K562 (cell line): ENCODE data around the gene EFEMP2. TPM values are rescaled to one million over a fixed set of nuclear protein-coding genes. Genes with fewer than 3 reads are reported as not detected.

Source experiments
- CUX1 ChIP-seq: fragments of 200-800 bp; sonication (Bioruptor generic); IDR thresholded peaks from 2 replicates; pipeline ENCODE4 v1.6.1; 2016; ENCODE audit warnings: missing genetic modification characterization, missing compliant biosample characterization
- E2F6 ChIP-seq, 2 experiments: IDR thresholded peaks; 2 replicates each; pipeline ENCODE4 v1.6.1; 2011; ENCODE audit warnings: borderline replicate concordance in 1 of 2, control low read depth in 1 of 2, low read depth in 1 of 2, low read length in 1 of 2, mild to moderate bottlenecking in 1 of 2, mixed read lengths in 1 of 2, moderate library complexity in 1 of 2; ENCODE audit not compliant: insufficient read depth in 1 of 2, insufficient read length in 1 of 2, poor library complexity in 1 of 2, severe bottlenecking in 1 of 2; ENCODE audit errors: extremely low read depth in 1 of 2
- ETS1 ChIP-seq: conservative IDR thresholded peaks from 2 replicates; pipeline ENCODE4 v1.6.1; 2011; ENCODE audit warnings: low read depth, mild to moderate bottlenecking, low read length; ENCODE audit not compliant: control insufficient read depth
- HDAC1 ChIP-seq, 2 experiments: fragments of 450-650 bp; IDR thresholded peaks; 2 replicates each; pipeline ENCODE4 v1.6.1; 2016 to 2017; ENCODE audit warnings: inconsistent platforms in 1 of 2, mild to moderate bottlenecking in 1 of 2, moderate library complexity in 1 of 2
- KDM4B ChIP-seq, 2 experiments: fragments of 450-650 bp in 1 of 2; sonication (generic) in 1 of 2; IDR thresholded peaks; 2 replicates each; pipeline ENCODE4 v1.6.1; 2016 to 2017; ENCODE audit warnings: borderline replicate concordance in 2 of 2, antibody characterized with exemption in 1 of 2, low read depth in 1 of 2, mild to moderate bottlenecking in 1 of 2
- NBN ChIP-seq: fragments of 450-650 bp; IDR thresholded peaks from 2 replicates; pipeline ENCODE4 v1.6.1; 2016; ENCODE audit warnings: low read depth, mild to moderate bottlenecking
- NONO ChIP-seq, 2 experiments: fragments of 200-400 bp in 1 of 2; fragments of 450-650 bp in 1 of 2; formaldehyde crosslinking in 1 of 2; IDR thresholded peaks; 2 replicates each; pipeline ENCODE4 v1.6.1; 2017; ENCODE audit warnings: low read depth in 2 of 2, mild to moderate bottlenecking in 2 of 2, moderate library complexity in 2 of 2, low read length in 1 of 2
- SIN3A ChIP-seq, 2 experiments: fragments of 150-350 bp in 1 of 2; IDR thresholded peaks; 2 replicates each; pipeline ENCODE4 v1.6.1; 2011 to 2016; ENCODE audit warnings: borderline replicate concordance in 2 of 2, low read depth in 2 of 2, low read length in 2 of 2, mild to moderate bottlenecking in 2 of 2, moderate library complexity in 2 of 2; ENCODE audit not compliant: control insufficient read depth in 1 of 2
- SNAPC5 ChIP-seq: fragments of 250-450 bp; sonication (Bioruptor Pico); IDR thresholded peaks from 2 replicates; pipeline ENCODE4 v1.8.0; 2021; ENCODE audit warnings: moderate library complexity, mild to moderate bottlenecking, inconsistent platforms
- SRF ChIP-seq, 2 experiments: fragments of 250-450, 450-650 bp in 1 of 2; sonication (Bioruptor Pico) in 1 of 2; sonication (generic) in 1 of 2; formaldehyde crosslinking; IDR thresholded peaks; 2 replicates each; pipeline versions ENCODE4 v1.5.0 to v1.5.1; 2020 to 2022; ENCODE audit warnings: mild to moderate bottlenecking in 1 of 2, missing genetic modification reagents in 1 of 2
- STAT5A ChIP-seq: IDR thresholded peaks from 2 replicates; pipeline ENCODE4 v1.6.1; 2012; ENCODE audit warnings: low read length, inconsistent platforms, borderline replicate concordance
- TAF1 ChIP-seq: IDR thresholded peaks from 2 replicates; pipeline ENCODE4 v1.6.1; 2011; ENCODE audit warnings: mild to moderate bottlenecking, low read length, moderate library complexity; ENCODE audit not compliant: insufficient read depth, control insufficient read depth, severe bottlenecking; ENCODE audit errors: extremely low read depth
- TRIM28 ChIP-seq: fragments of 450-650 bp; IDR thresholded peaks from 2 replicates; pipeline ENCODE4 v1.6.1; 2017
- XRCC5 ChIP-seq: fragments of 200-400 bp; formaldehyde crosslinking; IDR thresholded peaks from 2 replicates; pipeline ENCODE4 v1.6.1; 2017; ENCODE audit warnings: low read depth, mild to moderate bottlenecking, low read length
- ZNF184 ChIP-seq: sonication (generic); formaldehyde crosslinking; IDR thresholded peaks from 2 replicates; pipeline ENCODE4 v1.5.0; 2020; ENCODE audit warnings: missing genetic modification reagents
- ZNF584 ChIP-seq: fragments of 200-800 bp; sonication (Bioruptor generic); IDR thresholded peaks from 2 replicates; pipeline ENCODE4 v1.6.1; 2016; ENCODE audit warnings: low read depth, mild to moderate bottlenecking, missing genetic modification characterization, missing compliant biosample characterization
- ZNF77 ChIP-seq: fragments of 250-450 bp; sonication (Bioruptor Pico); IDR thresholded peaks from 2 replicates; pipeline ENCODE4 v1.5.0; 2020
- ZZZ3 ChIP-seq: fragments of 450-650 bp; IDR thresholded peaks from 2 replicates; pipeline ENCODE4 v1.6.1; 2016; ENCODE audit warnings: antibody characterized with exemption, mild to moderate bottlenecking, moderate library complexity
- polyA plus RNA-seq, 8 experiments: library from polyadenylated mRNA; depleted of rRNA in 4 of 8; stranded (reverse) in 5 of 8; unstranded in 3 of 8; fragments of >200 nt; fragmentation: Nextera tagmentation in 2 of 8; fragmentation: Illumina TruSeq in 1 of 8; extraction: Ambion mirVana in 2 of 8; extraction: Trizol in 1 of 8; gene quantifications; 2 replicates each; pipeline versions ENCODE4 v1.2.1 to v1.2.3, GENCODE V29; 2011 to 2014; ENCODE audit warnings: inconsistent platforms in 1 of 8, missing spikeins in 1 of 8
- total RNA-seq, 7 experiments: library from RNA; depleted of rRNA in 6 of 7; stranded (reverse); fragments of >200 nt in 6 of 7; fragmentation: Illumina TruSeq in 2 of 7; extraction: Trizol in 2 of 7; gene quantifications; 2 replicates each; pipeline versions ENCODE4 v1.2.1 to v1.2.3, GENCODE V29; 2011 to 2021; ENCODE audit warnings: low replicate concordance in 1 of 7

The EFEMP2 gene
- total and polyA plus RNA-seq, 9 of the 15 experiments (the other 6 are each of a cell fraction or from before 2014, with no cell fraction given): 0.07 to 2.9 (median 0.69) TPM; not detected in 1

- peak; percentile 72 to 85 for TF ChIP-seq E2F6 (IDR thresholded peaks at IDR 0.05; ENCODE audit: borderline replicate concordance in 1 of 2, extremely low read depth in 1 of 2, insufficient read depth in 1 of 2, insufficient read length in 1 of 2, low read depth in 1 of 2, low read length in 1 of 2, poor library complexity in 1 of 2, severe bottlenecking in 1 of 2)
- TF ChIP-seq SRF (CRISPR knock-in tag; IDR thresholded peaks at IDR 0.05): peak in 1 of 2 experiments; percentile 40; a peak in 1 of 4 replicates
- TF ChIP-seq KDM4B (IDR thresholded peaks at IDR 0.05; ENCODE audit: borderline replicate concordance in 2 of 2, low read depth in 1 of 2): peak in 1 of 2 experiments; percentile 82; a peak in 2 of 4 replicates
- no peak for TF ChIP-seq ZZZ3
- peak; percentile 62 for TF ChIP-seq ETS1
- no peak for TF ChIP-seq SNAPC5
- peak; percentile 62 to 85; a peak in 2 of 4 replicates for TF ChIP-seq SIN3A (IDR thresholded peaks at IDR 0.05; ENCODE audit: borderline replicate concordance in 2 of 2, control insufficient read depth in 1 of 2, low read depth in 2 of 2, low read length in 2 of 2)
- no peak for TF ChIP-seq ZNF77 (CRISPR knock-in tag)
- no peak for TF ChIP-seq ZNF184 (CRISPR knock-in tag)
- no peak for TF ChIP-seq CUX1 (CRISPR knock-in tag)
- peak; percentile 79 for TF ChIP-seq TAF1
- peak; percentile 81; the same call in 1 of the 2 replicates for TF ChIP-seq XRCC5
- TF ChIP-seq ZNF584 (CRISPR knock-in tag): no peak
- peak in 1 of 2 experiments; percentile 45; a peak in 1 of 4 replicates for TF ChIP-seq NONO (IDR thresholded peaks at IDR 0.05; ENCODE audit: low read depth in 2 of 2, low read length in 1 of 2)
- no peak for TF ChIP-seq STAT5A
- TF ChIP-seq HDAC1 (IDR thresholded peaks at IDR 0.05): peak in 1 of 2 experiments; percentile 80; a peak in 2 of 4 replicates
- TF ChIP-seq NBN: peak; percentile 55
- TF ChIP-seq TRIM28: no peak
These were observed 15.7 kb upstream of the EFEMP2 start, which contains the start of gene FIBP (continued) for GRCh38 chr11:65888163-65888814.
